ENCODE results near the gene FIGLA. TPM values are rescaled to one million over a fixed set of nuclear protein-coding genes. Genes with fewer than 3 reads are reported as not detected.
"Not testable (repeated sequence)": the region's sequence is repeated elsewhere in the genome, so short reads cannot be mapped to it uniquely, and the experiment has no call there.

FIGLA gene
- total and polyA plus RNA-seq, 5 experiments from 2014 or later: not detected

DNA sequence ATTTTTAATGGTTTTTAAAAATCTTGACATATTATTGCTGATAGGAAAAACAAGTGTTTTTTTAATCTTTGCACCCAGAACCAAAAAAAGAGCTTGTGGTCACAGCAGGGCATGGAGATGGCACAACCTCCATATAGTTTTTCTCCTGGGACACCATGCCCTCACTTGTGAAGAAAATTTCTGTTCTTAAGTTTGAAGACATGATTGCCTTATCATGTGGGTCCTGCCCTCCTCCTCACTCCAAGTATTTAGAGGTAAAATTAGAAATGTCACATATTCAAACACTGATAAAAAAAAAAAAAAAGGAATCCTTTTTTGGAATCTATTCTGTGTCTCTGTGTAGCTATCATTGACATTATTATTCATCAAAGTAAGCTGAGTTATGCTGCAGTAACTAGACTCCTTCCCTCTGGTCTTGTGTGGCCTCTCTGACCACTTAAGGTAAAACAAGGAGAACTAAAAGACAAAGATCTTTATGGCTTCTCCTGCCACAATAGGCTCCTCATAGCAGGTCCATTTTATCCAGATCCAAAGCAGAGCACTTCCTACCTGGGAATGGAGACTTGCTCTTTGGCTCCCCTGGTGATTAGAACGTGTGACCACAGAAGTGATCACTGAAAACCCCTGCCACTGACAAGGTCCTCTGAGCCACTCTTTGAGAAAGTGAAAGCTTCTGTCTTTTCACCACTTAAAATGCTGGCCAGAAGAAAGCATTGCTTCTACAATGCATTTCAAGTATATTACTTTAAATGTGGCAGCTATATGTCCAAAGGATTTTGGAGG, 42.2 kb downstream of the FIGLA start:
- DNase-seq (no peak), ATAC-seq (no peak)
- POLR2A ChIA-PET: no interaction called here
- Mint-ChIP-seq H3K4me3 (no peak overlapping the region), H3K27ac (no peak overlapping the region), H3K9me3 (peaks cover 0 to 3% (median 0%) of the 10 kb centered on the region in 9 donors), H3K27me3 (peaks cover 0 to 8% (median 0%) of the 10 kb centered on the region in 5 donors), H3K36me3 (no peaks in the 10 kb centered on the region), H3K4me1 (peaks cover 0 to 14% (median 5%) of the 10 kb centered on the region in 4 donors)

DNA sequence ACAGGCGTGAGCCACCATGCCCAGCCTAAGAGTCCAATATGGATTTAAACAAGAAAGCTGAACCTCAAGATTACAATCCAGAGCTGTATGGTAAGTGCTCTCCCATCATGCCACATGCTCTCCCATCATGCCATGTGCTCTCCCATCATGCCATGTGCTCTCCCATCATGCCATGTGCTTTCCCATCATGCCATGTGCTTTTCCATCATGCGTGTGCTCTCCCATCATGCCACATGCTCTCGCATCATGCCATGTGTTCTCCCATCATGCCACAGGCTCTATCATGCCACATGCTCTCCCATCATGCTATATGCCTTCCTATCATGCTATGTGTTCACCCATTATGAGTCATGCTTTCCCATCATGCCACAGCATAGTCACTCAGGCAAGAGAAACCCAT, 43.2 kb downstream of the FIGLA start:
- POLR2A ChIA-PET: no interaction called here
- Mint-ChIP-seq H3K27ac (peak overlapping the region in 2 of 10 donors; percentile 1 to 14), H3K36me3 (no peaks in the 10 kb centered on the region), H3K27me3 (peaks cover 0 to 8% (median 0%) of the 10 kb centered on the region in 5 donors), H3K4me3 (no peak overlapping the region), H3K4me1 (peaks cover 0 to 14% (median 5%) of the 10 kb centered on the region in 4 donors), H3K9me3 (peaks cover 0 to 3% (median 0%) of the 10 kb centered on the region in 9 donors)
- no peak for ATAC-seq
- no peak for DNase-seq

- Mint-ChIP-seq H3K36me3 (no peaks in the 10 kb centered on the region), H3K27me3 (peaks cover 0 to 8% (median 0%) of the 10 kb centered on the region in 5 donors), H3K9me3 (peaks cover 0 to 3% (median 0%) of the 10 kb centered on the region in 9 donors), H3K4me3 (no peak overlapping the region), H3K4me1 (peaks cover 0 to 14% (median 5%) of the 10 kb centered on the region in 4 donors), H3K27ac (no peak overlapping the region)
- POLR2A ChIA-PET: no interaction called here
- DNase-seq (no peak), ATAC-seq (no peak)
These were observed 44.1 kb downstream of the FIGLA start for GRCh38 chr2:70746094-70746974.

DNA sequence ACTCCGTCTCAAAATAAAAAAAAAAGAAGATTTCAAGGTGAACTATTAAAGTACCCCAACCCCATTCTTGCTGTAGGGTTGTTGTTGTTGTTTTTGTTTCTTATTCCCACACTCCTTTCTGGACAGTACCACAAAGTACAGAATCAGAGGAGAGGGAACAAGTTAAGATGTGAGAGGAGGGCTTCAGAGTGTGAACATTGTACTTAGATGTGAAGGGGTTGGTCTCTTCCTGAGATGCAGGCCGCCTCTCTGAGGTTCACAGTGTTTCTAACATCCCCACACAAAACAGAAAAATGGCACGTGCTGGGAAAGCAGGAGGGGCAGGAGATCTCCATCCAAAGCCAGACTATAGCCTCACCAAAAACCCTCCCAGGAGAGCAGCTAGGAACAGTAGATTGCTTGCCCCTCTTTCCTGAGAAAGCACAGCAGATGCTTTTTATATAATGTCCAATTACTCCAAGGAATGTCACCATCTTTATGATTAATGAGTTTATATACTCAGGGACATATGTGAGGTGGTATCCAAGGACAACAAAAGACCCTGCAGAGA, 45.1 kb downstream of the FIGLA start:
- H3K27ac Mint-ChIP-seq: no peak overlapping the region
- DNase-seq (no peak), ATAC-seq (no peak)
- no peak overlapping the region for H3K4me3 Mint-ChIP-seq
- H3K36me3 Mint-ChIP-seq: peaks cover 5% of the 10 kb centered on the region in 3 donors
- H3K9me3 Mint-ChIP-seq: peaks cover 0 to 3% (median 0%) of the 10 kb centered on the region in 9 donors
- POLR2A ChIA-PET: no interaction called here
- peaks cover 0 to 14% (median 5%) of the 10 kb centered on the region in 4 donors for H3K4me1 Mint-ChIP-seq
- peaks cover 0 to 7% (median 0%) of the 10 kb centered on the region in 5 donors for H3K27me3 Mint-ChIP-seq

DNA sequence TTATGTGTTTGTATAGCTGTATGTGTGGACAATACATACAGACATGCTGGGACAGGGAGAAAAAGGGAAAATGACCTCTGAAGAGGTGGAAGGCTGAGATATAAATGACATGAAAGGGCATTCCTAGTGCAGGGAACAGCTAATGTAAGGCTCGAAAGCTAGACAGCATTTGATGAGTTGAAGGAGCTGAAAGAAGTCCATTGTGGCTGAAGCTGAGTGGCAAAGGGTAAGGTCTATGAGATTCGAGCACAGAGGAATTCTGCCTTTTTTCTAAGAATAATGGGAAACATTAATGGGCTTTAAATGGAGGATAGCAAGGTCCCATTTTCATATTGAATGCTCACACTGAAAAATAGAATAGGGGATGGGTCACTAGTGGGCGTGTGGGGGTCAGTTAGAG, 46.0 kb downstream of the FIGLA start:
- POLR2A ChIA-PET: no interaction called here

DNA sequence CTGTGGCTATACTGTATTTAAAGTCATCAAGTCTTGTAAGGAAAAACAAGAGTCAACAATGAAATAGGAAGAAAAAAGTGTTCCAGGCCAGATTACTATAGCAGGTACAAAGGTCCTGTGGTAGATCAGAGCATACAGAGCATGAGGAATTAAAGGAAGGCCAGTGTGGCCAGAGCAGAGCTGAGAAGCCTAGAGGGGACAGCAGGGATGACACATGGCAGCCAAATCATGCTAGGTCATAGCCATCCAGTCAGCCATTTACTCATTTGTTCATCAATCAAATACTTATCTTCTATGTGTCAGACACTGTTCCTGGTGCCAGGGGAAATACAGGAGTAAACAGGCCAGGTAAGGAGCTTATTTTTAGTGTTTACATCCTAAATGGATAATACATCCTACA, 46.8 kb downstream of the FIGLA start:
- Mint-ChIP-seq H3K36me3 (peaks cover 5 to 12% (median 6%) of the 10 kb centered on the region in 3 donors), H3K9me3 (peaks cover 0 to 8% (median 2%) of the 10 kb centered on the region in 9 donors), H3K27ac (no peak overlapping the region), H3K4me3 (no peak overlapping the region), H3K4me1 (peaks cover 0 to 14% (median 5%) of the 10 kb centered on the region in 4 donors), H3K27me3 (peaks cover 0 to 4% (median 0%) of the 10 kb centered on the region in 5 donors)
- no peak for ATAC-seq
- no peak for DNase-seq
- POLR2A ChIA-PET: no interaction called here

More for the DNA sequence above, 46.0 kb downstream of the FIGLA start:
- H3K27me3 Mint-ChIP-seq: peaks cover 0 to 4% (median 0%) of the 10 kb centered on the region in 5 donors
- H3K36me3 Mint-ChIP-seq: peaks cover 5 to 12% (median 6%) of the 10 kb centered on the region in 3 donors
- no peak for DNase-seq
- H3K4me3 Mint-ChIP-seq: peak overlapping the region in 1 of 10 donors; percentile 38
- ATAC-seq: no peak
- peak overlapping the region in 2 of 10 donors; percentile 10 to 20 for H3K27ac Mint-ChIP-seq
- peaks cover 0 to 14% (median 5%) of the 10 kb centered on the region in 4 donors for H3K4me1 Mint-ChIP-seq
- peaks cover 0 to 4% (median 2%) of the 10 kb centered on the region in 9 donors for H3K9me3 Mint-ChIP-seq

DNA sequence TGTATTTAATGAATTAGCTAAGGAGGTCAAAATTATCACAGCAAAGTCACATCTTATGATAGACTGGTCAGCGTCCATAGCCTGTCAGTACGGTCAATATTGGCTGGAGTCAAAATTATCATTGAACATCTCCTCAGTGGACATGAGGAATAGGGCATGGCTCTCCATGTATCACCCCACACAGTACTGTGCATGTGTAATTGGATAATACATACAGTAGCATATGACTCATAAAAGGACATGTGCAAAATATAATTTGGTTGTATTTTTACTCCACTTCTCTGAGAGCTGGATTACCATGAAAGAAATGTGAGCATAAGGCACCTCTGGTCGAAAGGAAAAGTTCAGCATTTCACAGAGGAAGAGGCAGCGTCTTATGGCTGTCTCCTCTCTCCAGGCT, 47.4 kb downstream of the FIGLA start:
- ATAC-seq: no peak
- peaks cover 0 to 4% (median 0%) of the 10 kb centered on the region in 5 donors for H3K27me3 Mint-ChIP-seq
- POLR2A ChIA-PET: no interaction called here
- H3K4me3 Mint-ChIP-seq: no peak overlapping the region
- DNase-seq: no peak
- peak overlapping the region in 1 of 10 donors; percentile 0 for H3K27ac Mint-ChIP-seq
- peaks cover 0 to 11% (median 5%) of the 10 kb centered on the region in 4 donors for H3K4me1 Mint-ChIP-seq
- H3K9me3 Mint-ChIP-seq: peaks cover 0 to 9% (median 2%) of the 10 kb centered on the region in 9 donors
- peaks cover 5 to 12% (median 6%) of the 10 kb centered on the region in 3 donors for H3K36me3 Mint-ChIP-seq

DNA sequence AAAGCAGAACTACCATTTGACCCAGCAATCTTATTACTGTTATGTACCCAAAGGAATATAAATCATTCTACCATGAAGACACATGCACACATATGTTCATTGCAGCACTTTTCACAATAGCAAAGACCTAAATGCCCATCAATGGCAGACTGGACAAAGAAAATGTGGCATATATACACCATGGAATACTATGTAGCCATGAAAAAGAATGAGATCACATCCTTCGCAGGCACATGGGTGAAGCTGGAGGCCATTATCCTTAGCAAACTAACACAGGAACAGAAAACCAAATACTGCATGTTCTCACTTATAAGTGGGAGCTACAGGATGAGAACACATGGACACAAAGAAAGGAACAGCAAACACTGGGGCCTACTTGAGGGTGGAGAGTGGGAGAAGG, 51.0 kb downstream of the FIGLA start:
- ATAC-seq, H3K4me3 Mint-ChIP-seq, H3K9me3 Mint-ChIP-seq, DNase-seq, H3K27ac Mint-ChIP-seq, H3K27me3 Mint-ChIP-seq, POLR2A ChIA-PET: not testable (repeated sequence)
- H3K36me3 Mint-ChIP-seq: peaks cover 5 to 12% (median 6%) of the 10 kb centered on the region in 3 donors
- H3K4me1 Mint-ChIP-seq: peaks cover 8 to 13% (median 9%) of the 10 kb centered on the region in 4 donors

DNA sequence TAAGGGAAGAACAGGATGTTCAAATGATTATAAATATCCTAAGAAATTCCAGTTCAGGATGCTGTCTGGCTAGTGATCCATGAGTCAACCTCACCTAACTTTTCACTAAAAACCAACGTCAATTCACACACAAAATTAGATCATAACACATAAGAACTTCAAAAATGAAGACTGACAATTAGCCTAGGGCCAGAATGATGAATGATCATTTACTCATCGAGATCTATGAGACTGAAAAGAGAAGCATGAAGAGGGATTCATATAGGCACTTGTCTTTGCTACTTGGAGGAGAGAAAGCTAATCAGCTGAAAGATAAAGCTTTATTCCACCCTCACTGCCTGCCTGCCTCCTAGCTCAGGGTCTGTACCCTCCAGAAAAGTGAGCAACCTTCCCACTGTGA, 52.3 kb downstream of the FIGLA start:
- POLR2A ChIA-PET: no interaction called here
- Mint-ChIP-seq H3K36me3 (peaks cover 5 to 12% (median 6%) of the 10 kb centered on the region in 3 donors), H3K4me1 (peaks cover 8 to 26% (median 16%) of the 10 kb centered on the region in 4 donors), H3K4me3 (no peak overlapping the region), H3K9me3 (peaks cover 0 to 9% (median 2%) of the 10 kb centered on the region in 9 donors), H3K27me3 (peaks cover 0 to 11% (median 2%) of the 10 kb centered on the region in 5 donors), H3K27ac (no peak overlapping the region)
- ATAC-seq: no peak
- DNase-seq: no peak

DNA sequence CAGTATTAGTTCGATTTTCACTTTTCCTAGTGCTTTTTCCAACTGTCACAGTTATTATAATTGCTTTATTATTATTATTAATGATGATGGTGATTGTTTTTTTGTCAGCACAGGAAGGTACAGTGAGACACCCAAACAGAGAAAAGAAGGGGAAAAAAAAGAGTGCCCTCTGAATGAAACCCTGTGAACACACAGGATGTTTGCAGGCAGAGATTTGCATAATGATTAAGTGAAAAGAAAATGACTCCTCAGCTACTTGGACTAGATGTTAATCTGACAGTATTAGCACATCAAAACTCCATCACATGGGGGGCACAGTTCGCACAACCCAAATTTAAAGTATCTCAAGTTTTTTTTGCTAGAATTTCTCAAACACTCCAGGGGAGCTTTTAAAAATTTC, 55.4 kb downstream of the FIGLA start:
- H3K4me3 Mint-ChIP-seq: no peak overlapping the region
- ATAC-seq: no peak
- H3K9me3 Mint-ChIP-seq: peaks cover 0 to 9% (median 2%) of the 10 kb centered on the region in 9 donors

GRCh38 chr2:70733646-70734180, 56.7 kb downstream of the FIGLA start:
- H3K4me1 Mint-ChIP-seq: peaks cover 8 to 29% (median 19%) of the 10 kb centered on the region in 4 donors
- peak overlapping the region in 2 of 10 donors; percentile 2 to 55 for H3K27ac Mint-ChIP-seq
- H3K36me3 Mint-ChIP-seq: no peaks in the 10 kb centered on the region
- DNase-seq: no peak
- H3K27me3 Mint-ChIP-seq: peaks cover 0 to 11% (median 2%) of the 10 kb centered on the region in 5 donors
- no peak for ATAC-seq
- H3K9me3 Mint-ChIP-seq: peaks cover 0 to 2% (median 0%) of the 10 kb centered on the region in 9 donors
- POLR2A ChIA-PET: no interaction called here
- H3K4me3 Mint-ChIP-seq: no peak overlapping the region

More for the DNA sequence above, 55.4 kb downstream of the FIGLA start:
- DNase-seq: no peak
- Mint-ChIP-seq H3K4me1 (peaks cover 8 to 29% (median 19%) of the 10 kb centered on the region in 4 donors), H3K27ac (peak overlapping the region in 2 of 10 donors; percentile 26 to 44), H3K27me3 (peaks cover 0 to 11% (median 2%) of the 10 kb centered on the region in 5 donors), H3K36me3 (peaks cover 0 to 4% (median 0%) of the 10 kb centered on the region in 3 donors)
- POLR2A ChIA-PET: no interaction called here
